Measurements from ENCODE around the gene CETN2. TPM values are rescaled to one million over a fixed set of nuclear protein-coding genes. Genes with fewer than 3 reads are reported as not detected.
"Not testable (repeated sequence)": the region's sequence is repeated elsewhere in the genome, so short reads cannot be mapped to it uniquely, and the experiment has no call there.

The CETN2 gene
- total RNA-seq, 4 donors from 2014 or later: 8.1 to 15.7 (median 10.5) TPM

- no peak for ATAC-seq
- H3K27ac ChIP-seq: no peak overlapping the region
- no peaks in the 10 kb centered on the region for H3K9me3 ChIP-seq
- DNase-seq: no peak
- intact Hi-C loops (cut with DNase I; ENCODE audit: low total_unique reads) (no loop called here), in situ Hi-C loops (cut with MboI; ENCODE audit: low sequenced_read_pairs in 4 of 4) (no loop called here)
- H3K36me3 ChIP-seq: no peaks in the 10 kb centered on the region
- H3K4me1 ChIP-seq: no peaks in the 10 kb centered on the region
- no peak overlapping the region for H3K4me3 ChIP-seq
- H3K27me3 ChIP-seq: no peaks in the 10 kb centered on the region
- TF ChIP-seq CTCF (IDR thresholded peaks at IDR 0.05 in 4 of 5, conservative IDR thresholded peaks at IDR 0.05 in 1 of 5) (no peak), POLR2A (IDR thresholded peaks at IDR 0.05) (no peak)
Measured at GRCh38 chrX:152845618-152846240, 15.2 kb upstream of the CETN2 start.

- intact Hi-C loops (cut with DNase I; ENCODE audit: low total_unique reads): no loop called here
- Histone ChIP-seq H3K36me3 (no peaks in the 10 kb centered on the region), H3K9me3 (no peaks in the 10 kb centered on the region), H3K4me1 (no peaks in the 10 kb centered on the region), H3K4me3 (no peak overlapping the region), H3K27me3 (no peaks in the 10 kb centered on the region), H3K27ac (no peak overlapping the region)
- in situ Hi-C loops (cut with MboI; ENCODE audit: low sequenced_read_pairs in 4 of 4): no loop called here
- no peak for TF ChIP-seq CTCF (IDR thresholded peaks at IDR 0.05 in 4 of 5, conservative IDR thresholded peaks at IDR 0.05 in 1 of 5)
- no peak for TF ChIP-seq POLR2A (IDR thresholded peaks at IDR 0.05)
- ATAC-seq (no peak), DNase-seq (no peak)
Measured at GRCh38 chrX:152844256-152844655, 13.7 kb upstream of the CETN2 start.

- TF ChIP-seq POLR2A (IDR thresholded peaks at IDR 0.05) (no peak), CTCF (IDR thresholded peaks at IDR 0.05 in 4 of 5, conservative IDR thresholded peaks at IDR 0.05 in 1 of 5) (no peak)
- H3K9me3 ChIP-seq: no peaks in the 10 kb centered on the region
- H3K4me1 ChIP-seq: no peaks in the 10 kb centered on the region
- intact Hi-C loops (cut with DNase I; ENCODE audit: low total_unique reads) (no loop called here), in situ Hi-C loops (cut with MboI; ENCODE audit: low sequenced_read_pairs in 4 of 4) (no loop called here)
- ATAC-seq: no peak
- H3K27me3 ChIP-seq: no peaks in the 10 kb centered on the region
- H3K36me3 ChIP-seq: no peaks in the 10 kb centered on the region
- DNase-seq: no peak
- H3K4me3 ChIP-seq: no peak overlapping the region
- no peak overlapping the region for H3K27ac ChIP-seq
Measured at GRCh38 chrX:152843852-152844251, 13.3 kb upstream of the CETN2 start.

- TF ChIP-seq CTCF (IDR thresholded peaks at IDR 0.05 in 4 of 5, conservative IDR thresholded peaks at IDR 0.05 in 1 of 5) (no peak), POLR2A (IDR thresholded peaks at IDR 0.05) (no peak)
- H3K27ac ChIP-seq: no peak overlapping the region
Measured at GRCh38 chrX:152842772-152843338, 12.3 kb upstream of the CETN2 start.

GRCh38 chrX:152835470-152835869 lies 4.9 kb upstream of the CETN2 start:
- intact Hi-C loops (cut with DNase I; ENCODE audit: low total_unique reads); H3K4me3 ChIP-seq; H3K9me3 ChIP-seq; in situ Hi-C loops (cut with MboI; ENCODE audit: low sequenced_read_pairs in 4 of 4); H3K27ac ChIP-seq; H3K4me1 ChIP-seq; DNase-seq; H3K36me3 ChIP-seq; ATAC-seq; H3K27me3 ChIP-seq: not testable (repeated sequence)

More at GRCh38 chrX:152842772-152843338, 12.3 kb upstream of the CETN2 start:
- ATAC-seq (no peak), DNase-seq (no peak)
- in situ Hi-C loops (cut with MboI; ENCODE audit: low sequenced_read_pairs in 4 of 4): no loop called here
- no peaks in the 10 kb centered on the region for H3K4me1 ChIP-seq
- H3K4me3 ChIP-seq: no peak overlapping the region
- intact Hi-C loops (cut with DNase I; ENCODE audit: low total_unique reads): no loop called here
- no peaks in the 10 kb centered on the region for H3K9me3 ChIP-seq
- no peaks in the 10 kb centered on the region for H3K36me3 ChIP-seq
- no peaks in the 10 kb centered on the region for H3K27me3 ChIP-seq

Measured in gastrocnemius medialis (tissue), 4 donors.